WERI-Rb-1 (cell line): ENCODE data around the gene CRELD1.

ENCODE experiments used
- DNase-seq: peaks from one replicate; pipeline ENCODE4 v3.0.0-alpha.2; 2020
- H3K27ac ChIP-seq: fragments of 250-450 bp; sonication (Bioruptor Pico); 2 replicates; pipeline ENCODE4 v1.5.1; 2020; ENCODE audit warnings: mild to moderate bottlenecking, moderate library complexity
- H3K27me3 ChIP-seq: fragments of 250-450 bp; sonication (Bioruptor Pico); 2 replicates; pipeline ENCODE4 v1.5.1; 2021; ENCODE audit warnings: mild to moderate bottlenecking, low read depth, moderate library complexity; ENCODE audit not compliant: insufficient read depth, severe bottlenecking
- H3K36me3 ChIP-seq: fragments of 250-450 bp; sonication (Bioruptor Pico); 2 replicates; pipeline ENCODE4 v1.5.1; 2020; ENCODE audit warnings: mild to moderate bottlenecking, moderate library complexity
- H3K4me3 ChIP-seq: 2 replicates; pipeline ENCODE4 v1.5.1; 2011; ENCODE audit warnings: low read depth, mild to moderate bottlenecking, control low read depth, low read length
- H3K9me3 ChIP-seq: fragments of 250-450 bp; sonication (Bioruptor Pico); 2 replicates; pipeline ENCODE4 v1.5.1; 2021; ENCODE audit warnings: mild to moderate bottlenecking, moderate library complexity; ENCODE audit not compliant: severe bottlenecking
- TF ChIP-seq, protein P1 (sequence below): IDR thresholded peaks from 2 replicates; pipeline ENCODE4 v1.5.1; 2011; ENCODE audit warnings: low read depth, mild to moderate bottlenecking, control low read depth, inconsistent platforms, low read length

Gene CRELD1

DNA sequence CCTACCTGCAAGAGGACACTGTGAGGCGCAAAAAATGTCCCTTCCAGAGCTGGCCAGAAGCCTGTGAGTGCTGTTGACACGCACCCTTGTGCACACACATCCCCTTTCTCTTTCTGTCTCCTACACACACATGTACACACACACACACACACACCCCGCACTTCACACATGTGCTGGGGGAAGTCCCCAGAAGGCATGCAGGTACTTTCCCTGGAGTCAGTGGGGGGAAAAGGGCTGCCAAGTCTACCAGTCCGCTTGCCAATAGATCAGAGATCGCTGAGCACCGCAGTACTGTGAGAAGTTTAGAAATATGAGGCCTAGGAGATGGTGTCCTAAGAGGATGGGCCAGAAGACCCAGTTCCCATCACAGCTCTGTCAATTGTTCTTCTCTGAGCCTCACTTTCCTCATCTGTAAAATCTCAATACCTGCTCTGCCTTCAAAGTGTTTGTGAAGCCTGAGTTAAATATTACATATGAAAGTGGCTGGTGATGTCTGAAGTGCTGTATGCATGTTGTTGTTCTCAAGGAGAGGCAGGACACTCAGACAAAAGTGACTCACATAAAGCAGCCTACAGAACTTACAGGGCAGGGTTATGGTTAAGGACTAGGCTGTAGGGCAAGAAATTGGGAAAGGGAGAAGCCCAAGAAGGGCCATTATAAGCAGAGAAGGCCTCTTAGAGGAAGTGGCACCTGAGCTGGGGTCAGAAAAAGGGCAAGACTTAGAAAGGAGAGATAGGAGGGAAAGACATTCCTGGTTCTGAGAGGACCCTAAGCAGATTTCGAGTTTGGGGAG, 24.2 kb upstream of the CRELD1 start:
- TF ChIP-seq, protein P1, sequence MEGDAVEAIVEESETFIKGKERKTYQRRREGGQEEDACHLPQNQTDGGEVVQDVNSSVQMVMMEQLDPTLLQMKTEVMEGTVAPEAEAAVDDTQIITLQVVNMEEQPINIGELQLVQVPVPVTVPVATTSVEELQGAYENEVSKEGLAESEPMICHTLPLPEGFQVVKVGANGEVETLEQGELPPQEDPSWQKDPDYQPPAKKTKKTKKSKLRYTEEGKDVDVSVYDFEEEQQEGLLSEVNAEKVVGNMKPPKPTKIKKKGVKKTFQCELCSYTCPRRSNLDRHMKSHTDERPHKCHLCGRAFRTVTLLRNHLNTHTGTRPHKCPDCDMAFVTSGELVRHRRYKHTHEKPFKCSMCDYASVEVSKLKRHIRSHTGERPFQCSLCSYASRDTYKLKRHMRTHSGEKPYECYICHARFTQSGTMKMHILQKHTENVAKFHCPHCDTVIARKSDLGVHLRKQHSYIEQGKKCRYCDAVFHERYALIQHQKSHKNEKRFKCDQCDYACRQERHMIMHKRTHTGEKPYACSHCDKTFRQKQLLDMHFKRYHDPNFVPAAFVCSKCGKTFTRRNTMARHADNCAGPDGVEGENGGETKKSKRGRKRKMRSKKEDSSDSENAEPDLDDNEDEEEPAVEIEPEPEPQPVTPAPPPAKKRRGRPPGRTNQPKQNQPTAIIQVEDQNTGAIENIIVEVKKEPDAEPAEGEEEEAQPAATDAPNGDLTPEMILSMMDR, result no peak
- Histone ChIP-seq H3K4me3 (no peak overlapping the region), H3K27ac (no peak overlapping the region), H3K36me3 (no peaks in the 10 kb centered on the region), H3K9me3 (peaks cover 5% of the 10 kb centered on the region), H3K27me3 (no peaks in the 10 kb centered on the region)
- DNase-seq, result no peak

GRCh38 chr3:9911863-9912262, 21.8 kb upstream of the CRELD1 start:
- Histone ChIP-seq H3K36me3 (no peaks in the 10 kb centered on the region), H3K27ac (no peak overlapping the region), H3K9me3 (peaks cover 5% of the 10 kb centered on the region), H3K27me3 (no peaks in the 10 kb centered on the region), H3K4me3 (no peak overlapping the region)
- DNase-seq, result no peak
- TF ChIP-seq, protein P1, result no peak

- H3K27me3 ChIP-seq, result no peaks in the 10 kb centered on the region
- TF ChIP-seq, protein P1, result no peak
- no peaks in the 10 kb centered on the region for H3K36me3 ChIP-seq
- H3K27ac ChIP-seq, result no peak overlapping the region
- H3K9me3 ChIP-seq, result peaks cover 5% of the 10 kb centered on the region
- no peak overlapping the region for H3K4me3 ChIP-seq
- no peak for DNase-seq
Observed at GRCh38 chr3:9912294-9912935, 21.2 kb upstream of the CRELD1 start.

DNA sequence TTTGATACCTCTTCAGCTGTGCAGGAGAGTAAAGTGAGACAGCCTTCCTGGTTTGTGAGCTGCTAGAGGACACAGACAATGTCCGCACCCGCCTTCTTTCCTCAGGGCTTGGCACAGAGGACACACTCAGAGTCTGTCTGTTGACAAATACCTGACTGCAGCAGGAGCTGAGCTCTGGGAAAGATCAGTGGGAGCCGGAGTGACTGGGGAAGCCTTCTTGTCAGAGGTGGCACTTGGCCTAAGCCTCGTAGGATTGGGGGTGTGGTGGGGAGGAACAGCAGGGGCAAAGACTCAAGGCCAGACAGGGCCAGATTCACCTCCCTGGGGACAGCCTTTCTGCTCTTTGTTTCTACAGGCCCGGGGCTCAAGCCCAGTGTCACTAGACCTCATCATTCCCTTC, 20.0 kb upstream of the CRELD1 start:
- Histone ChIP-seq H3K4me3 (no peak overlapping the region), H3K27ac (no peak overlapping the region; the same call in 1 of the 2 replicates), H3K36me3 (no peaks in the 10 kb centered on the region), H3K27me3 (no peaks in the 10 kb centered on the region), H3K9me3 (peaks cover 5% of the 10 kb centered on the region)
- DNase-seq, result peak; percentile 49
- TF ChIP-seq, protein P1, result no peak

- H3K27me3 ChIP-seq, result no peaks in the 10 kb centered on the region
- H3K9me3 ChIP-seq, result peaks cover 5% of the 10 kb centered on the region
- H3K4me3 ChIP-seq, result no peak overlapping the region
- no peak for DNase-seq
- TF ChIP-seq, protein P1, result no peak
- peak overlapping the region; percentile 95 for H3K27ac ChIP-seq
- H3K36me3 ChIP-seq, result no peaks in the 10 kb centered on the region
Observed at GRCh38 chr3:9914011-9914410, 19.6 kb upstream of the CRELD1 start.
